DMS53 treated with DMSO at 0.1 percent for 48 hours (cell line): Measurements from ENCODE around the gene KCNMB2.
A peak's percentile ranks its signal among the peaks of the same experiment; 100 is the strongest.

ENCODE experiments used
- DNase-seq: peaks from one replicate; lab custom pipeline; 2025; ENCODE audit not compliant: unreplicated experiment; lab: John Stamatoyannopoulos, UW

Gene KCNMB2

DNA sequence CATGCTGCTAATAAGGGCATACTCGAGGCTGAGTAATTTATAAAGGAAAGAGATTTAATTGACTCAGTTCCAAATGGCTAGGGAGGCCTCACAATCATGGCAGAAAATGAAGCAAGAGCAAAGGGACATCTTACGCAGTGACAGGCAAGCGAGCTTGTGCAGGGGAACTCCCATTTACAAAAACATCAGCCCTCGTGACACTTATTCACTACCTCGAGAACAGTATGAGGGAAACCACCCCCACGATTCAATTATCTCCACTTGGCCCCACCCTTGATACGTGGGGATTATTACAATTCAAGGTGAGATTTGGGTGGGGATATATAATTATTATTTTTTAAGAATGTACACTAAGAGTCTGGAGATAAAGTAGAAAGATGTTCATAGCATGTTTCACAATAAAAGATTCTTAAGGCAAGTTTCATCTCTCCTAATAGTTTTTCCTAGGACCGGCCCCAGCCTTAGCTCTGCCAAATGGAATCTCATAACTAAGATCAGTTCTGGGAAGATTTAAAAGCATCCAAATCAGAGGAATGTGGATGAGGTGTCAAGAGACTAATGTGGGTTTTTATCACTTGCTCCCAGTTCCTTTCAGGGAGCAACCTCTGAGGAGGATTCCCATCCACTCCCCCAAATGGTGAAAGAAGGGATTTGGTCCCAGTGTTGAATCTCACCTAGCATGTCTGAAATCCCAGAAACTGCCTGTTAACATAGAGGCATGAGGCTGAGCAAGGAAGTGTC is 314.4 kb downstream of the KCNMB2 start:
- no peak for DNase-seq

DNA sequence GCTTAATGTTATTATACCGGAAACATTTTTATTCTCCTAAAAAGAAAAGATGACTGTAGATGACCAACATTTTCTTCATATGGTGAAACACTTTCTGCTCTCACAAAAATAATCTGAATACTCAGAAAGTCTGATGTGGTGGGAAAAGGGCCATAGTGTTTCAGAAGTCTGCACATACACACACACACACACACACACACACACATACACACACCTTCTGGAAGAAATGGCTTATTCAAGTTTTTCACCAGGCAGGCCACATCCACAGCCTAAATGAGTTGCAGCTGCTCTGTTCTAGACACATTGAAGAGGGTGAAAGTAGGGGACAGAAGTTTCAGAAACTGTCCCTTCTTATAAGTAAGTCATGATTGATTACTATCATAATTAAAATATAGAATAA is 315.3 kb downstream of the KCNMB2 start:
- DNase-seq, result no peak

DNA sequence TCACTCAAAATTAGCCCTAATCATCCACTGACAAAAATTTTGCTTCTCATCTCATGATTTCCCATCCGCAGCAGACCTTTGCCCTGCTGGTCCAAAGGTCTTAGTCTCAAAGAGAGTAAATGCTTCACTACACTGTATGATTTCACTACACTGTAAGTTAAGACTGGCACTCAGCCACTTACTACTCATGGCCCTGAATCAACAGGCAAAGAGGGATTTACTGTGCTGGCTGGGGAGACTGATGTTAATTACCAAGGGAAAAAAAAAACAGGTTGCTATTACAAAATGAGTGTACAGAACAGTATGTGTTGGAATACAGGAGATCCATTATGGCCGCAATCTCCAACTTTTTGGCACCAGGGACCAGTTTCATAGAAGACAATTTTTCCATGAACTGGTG is 320.6 kb downstream of the KCNMB2 start:
- DNase-seq, result no peak

DNA sequence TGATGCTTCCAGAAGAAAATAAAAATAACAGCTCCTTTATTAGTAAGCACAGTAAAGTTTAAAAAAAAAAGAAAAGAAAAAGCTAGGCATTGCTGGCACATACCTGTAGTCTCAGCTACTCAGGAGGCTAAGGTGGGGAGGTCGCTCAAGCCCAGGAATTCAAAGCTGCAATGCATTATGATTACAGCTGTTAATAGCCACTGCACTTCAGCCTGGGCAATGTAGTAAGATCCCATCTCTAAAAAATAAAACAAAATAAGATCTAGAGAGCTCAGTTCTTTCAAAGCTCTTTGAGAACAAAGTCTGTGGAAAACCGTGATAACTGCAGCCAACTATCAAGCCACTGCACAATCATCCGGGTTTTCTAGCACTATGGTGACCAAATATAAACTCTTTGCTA is 323.1 kb downstream of the KCNMB2 start:
- DNase-seq, result no peak

DNA sequence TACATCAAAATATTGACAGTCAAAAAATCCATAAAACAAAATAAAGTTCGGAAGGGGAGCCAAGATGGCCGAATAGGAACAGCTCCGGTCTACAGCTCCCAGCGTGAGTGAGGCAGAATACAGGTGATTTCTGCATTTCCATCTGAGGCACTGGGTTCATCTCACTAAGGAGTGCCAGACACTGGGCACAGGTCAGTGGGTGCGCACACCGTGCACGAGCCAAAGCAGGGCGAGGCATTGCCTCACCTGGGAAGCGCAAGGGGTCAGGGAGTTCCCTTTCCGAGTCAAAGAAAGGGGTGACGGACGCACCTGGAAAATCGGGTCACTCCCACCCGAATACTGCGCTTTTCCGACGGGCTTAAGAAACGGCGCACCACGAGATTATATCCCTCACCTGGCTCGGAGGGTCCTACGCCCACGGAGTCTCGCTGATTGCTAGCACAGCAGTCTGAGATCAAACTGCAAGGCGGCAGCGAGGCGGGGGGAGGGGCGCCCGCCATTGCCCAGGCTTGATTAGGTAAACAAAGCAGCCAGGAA is 323.7 kb downstream of the KCNMB2 start:
- peak; percentile 25 for DNase-seq

DNA sequence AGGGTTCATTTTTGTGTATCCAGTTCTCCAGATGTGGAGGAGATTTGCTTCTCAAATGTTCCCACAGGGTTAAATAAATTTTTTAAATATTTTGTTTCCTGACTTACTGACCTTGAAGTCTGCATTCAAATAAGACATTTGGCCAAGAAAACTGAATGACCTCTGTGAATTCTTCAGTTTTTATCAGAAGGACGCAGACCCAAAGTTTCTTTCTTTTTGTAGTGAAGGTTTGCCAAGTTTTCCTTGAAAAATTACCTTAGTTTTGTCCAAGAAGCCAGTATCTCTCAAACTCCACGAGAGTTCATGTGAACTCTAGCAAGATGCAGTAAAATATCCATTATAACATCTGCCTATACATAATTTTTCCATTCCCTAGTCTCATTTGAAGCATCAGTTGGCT is 332.4 kb downstream of the KCNMB2 start:
- DNase-seq, result no peak

DNA sequence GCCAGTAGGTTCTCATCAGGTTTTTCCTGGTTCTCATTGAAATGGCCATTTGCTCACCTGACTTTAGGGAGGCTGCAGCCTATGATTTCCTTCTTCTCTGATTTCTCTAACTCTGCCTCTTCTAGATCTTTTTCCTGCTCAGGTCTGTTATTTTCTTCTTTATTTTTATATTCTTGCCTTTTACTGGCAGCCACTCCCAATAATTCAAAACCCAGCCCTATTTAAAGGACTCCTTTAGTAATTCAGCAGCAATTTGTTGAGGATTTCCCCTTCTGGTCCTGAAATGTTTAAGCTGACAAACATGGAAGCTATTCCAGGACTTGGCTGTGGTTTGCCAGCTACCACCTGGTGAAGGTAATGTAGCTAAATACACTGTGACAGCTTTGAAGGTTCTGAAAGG is 333.8 kb downstream of the KCNMB2 start:
- DNase-seq, result no peak

DNA sequence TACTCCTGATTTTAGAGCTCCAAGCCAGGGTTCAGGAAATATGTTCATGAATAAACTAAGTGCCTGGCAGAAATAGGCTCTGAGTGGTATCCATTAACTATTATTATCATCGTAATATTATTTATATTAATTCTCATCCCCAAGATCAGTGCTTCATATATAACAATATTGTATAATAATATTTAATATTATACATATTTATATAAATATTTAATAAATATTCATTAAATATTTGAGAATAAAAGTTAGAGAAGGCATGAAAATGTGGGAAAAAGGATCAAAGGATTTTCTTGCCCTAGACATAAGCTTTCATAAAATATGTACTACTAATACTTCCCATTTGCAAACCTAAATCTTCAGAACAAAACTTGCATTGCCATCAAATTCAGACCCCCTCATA is 338.9 kb downstream of the KCNMB2 start:
- DNase-seq, result no peak

DNA sequence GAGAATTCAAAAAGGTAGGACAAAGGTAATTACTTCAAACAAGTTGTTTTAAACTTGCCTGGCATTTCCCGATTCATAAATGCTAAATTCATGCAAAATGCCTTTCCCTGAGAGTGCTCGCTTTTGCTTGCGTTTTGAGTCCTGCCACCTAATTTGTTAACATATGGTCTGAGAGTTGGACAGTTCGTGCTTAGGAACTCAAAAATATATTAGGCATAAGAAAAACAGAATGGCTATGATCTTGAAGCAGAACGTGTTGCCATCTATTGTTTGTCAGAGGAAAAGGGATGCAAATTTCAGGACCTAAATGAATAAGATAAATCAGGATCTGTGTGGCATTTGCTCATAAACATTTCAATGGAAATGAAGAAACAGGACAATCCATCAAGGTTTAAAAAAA is 339.6 kb downstream of the KCNMB2 start:
- no peak for DNase-seq

DNA sequence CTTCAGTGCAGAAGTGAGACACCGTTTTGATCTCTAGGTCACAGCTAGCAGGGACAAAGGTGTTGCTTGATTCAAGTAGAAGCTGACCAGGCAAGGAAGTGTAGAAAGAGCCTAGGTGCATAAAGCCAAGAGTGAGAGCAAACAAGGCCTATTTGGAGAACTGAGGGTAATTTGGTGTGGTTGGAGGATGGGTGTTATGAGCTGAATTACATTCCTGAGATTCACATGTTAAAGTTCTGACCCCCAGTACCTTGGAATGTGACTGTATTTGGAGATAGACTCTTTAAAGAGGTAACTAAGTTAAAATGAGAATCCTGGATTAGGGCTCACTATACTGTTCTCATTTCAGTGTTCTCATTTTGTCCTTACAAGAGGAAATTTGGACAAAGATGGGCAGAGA is 344.0 kb downstream of the KCNMB2 start:
- no peak for DNase-seq
